Activated naive CD8-positive, alpha-beta T cell treated with anti-CD3 and anti-CD28 coated beads, Interleukin-2, amount 10 ng/mL, durations not matched to agents 7 days and 5 days (primary cell): ENCODE data around the gene SMC1B. TPM values are rescaled to one million over a fixed set of nuclear protein-coding genes. Genes with fewer than 3 reads are reported as not detected.

Source experiments
- ATAC-seq: fragments of 150-1000 bp; cut with Tn5 transposase; one replicate; pipeline ENCODE4 v1.10.0; 2021; ENCODE audit warnings: low read depth, moderate library complexity
- POLR2A ChIA-PET: fragments of 350-600 bp; sonication (Branson Sonifier 250); formaldehyde crosslinking; loops from one replicate; lab custom pipeline; 2021; ENCODE audit warnings: antibody characterized with exemption; lab: Charles Lee
- DNase-seq: peaks from one replicate; pipeline ENCODE4 v3.0.0; 2021
- H3K27ac Mint-ChIP-seq: one replicate; pipeline ENCODE4 v1.8.0; 2022; ENCODE audit warnings: mild to moderate bottlenecking, mixed read lengths
- H3K27me3 Mint-ChIP-seq: one replicate; pipeline ENCODE4 v1.8.0; 2022; ENCODE audit warnings: mild to moderate bottlenecking, moderate library complexity, mixed read lengths
- H3K36me3 Mint-ChIP-seq: one replicate; pipeline ENCODE4 v1.8.0; 2021; ENCODE audit warnings: mild to moderate bottlenecking, mixed read lengths
- H3K4me1 Mint-ChIP-seq: one replicate; pipeline ENCODE4 v1.8.0; 2021; ENCODE audit warnings: mixed read lengths
- H3K4me3 Mint-ChIP-seq: one replicate; pipeline ENCODE4 v1.8.0; 2022; ENCODE audit warnings: mild to moderate bottlenecking, moderate library complexity, mixed read lengths
- H3K9me3 Mint-ChIP-seq: one replicate; pipeline ENCODE4 v1.8.0; 2021; ENCODE audit warnings: mixed read lengths
- total RNA-seq, 2 experiments: library from RNA; stranded (reverse); gene quantifications; one replicate each; pipeline ENCODE4 v1.2.3, GENCODE V29; 2021

SMC1B gene, protein sequence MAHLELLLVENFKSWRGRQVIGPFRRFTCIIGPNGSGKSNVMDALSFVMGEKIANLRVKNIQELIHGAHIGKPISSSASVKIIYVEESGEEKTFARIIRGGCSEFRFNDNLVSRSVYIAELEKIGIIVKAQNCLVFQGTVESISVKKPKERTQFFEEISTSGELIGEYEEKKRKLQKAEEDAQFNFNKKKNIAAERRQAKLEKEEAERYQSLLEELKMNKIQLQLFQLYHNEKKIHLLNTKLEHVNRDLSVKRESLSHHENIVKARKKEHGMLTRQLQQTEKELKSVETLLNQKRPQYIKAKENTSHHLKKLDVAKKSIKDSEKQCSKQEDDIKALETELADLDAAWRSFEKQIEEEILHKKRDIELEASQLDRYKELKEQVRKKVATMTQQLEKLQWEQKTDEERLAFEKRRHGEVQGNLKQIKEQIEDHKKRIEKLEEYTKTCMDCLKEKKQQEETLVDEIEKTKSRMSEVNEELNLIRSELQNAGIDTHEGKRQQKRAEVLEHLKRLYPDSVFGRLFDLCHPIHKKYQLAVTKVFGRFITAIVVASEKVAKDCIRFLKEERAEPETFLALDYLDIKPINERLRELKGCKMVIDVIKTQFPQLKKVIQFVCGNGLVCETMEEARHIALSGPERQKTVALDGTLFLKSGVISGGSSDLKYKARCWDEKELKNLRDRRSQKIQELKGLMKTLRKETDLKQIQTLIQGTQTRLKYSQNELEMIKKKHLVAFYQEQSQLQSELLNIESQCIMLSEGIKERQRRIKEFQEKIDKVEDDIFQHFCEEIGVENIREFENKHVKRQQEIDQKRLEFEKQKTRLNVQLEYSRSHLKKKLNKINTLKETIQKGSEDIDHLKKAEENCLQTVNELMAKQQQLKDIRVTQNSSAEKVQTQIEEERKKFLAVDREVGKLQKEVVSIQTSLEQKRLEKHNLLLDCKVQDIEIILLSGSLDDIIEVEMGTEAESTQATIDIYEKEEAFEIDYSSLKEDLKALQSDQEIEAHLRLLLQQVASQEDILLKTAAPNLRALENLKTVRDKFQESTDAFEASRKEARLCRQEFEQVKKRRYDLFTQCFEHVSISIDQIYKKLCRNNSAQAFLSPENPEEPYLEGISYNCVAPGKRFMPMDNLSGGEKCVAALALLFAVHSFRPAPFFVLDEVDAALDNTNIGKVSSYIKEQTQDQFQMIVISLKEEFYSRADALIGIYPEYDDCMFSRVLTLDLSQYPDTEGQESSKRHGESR
- 1 to 10 TPM; 2.4 to 2.5 TPM for total RNA-seq

DNA sequence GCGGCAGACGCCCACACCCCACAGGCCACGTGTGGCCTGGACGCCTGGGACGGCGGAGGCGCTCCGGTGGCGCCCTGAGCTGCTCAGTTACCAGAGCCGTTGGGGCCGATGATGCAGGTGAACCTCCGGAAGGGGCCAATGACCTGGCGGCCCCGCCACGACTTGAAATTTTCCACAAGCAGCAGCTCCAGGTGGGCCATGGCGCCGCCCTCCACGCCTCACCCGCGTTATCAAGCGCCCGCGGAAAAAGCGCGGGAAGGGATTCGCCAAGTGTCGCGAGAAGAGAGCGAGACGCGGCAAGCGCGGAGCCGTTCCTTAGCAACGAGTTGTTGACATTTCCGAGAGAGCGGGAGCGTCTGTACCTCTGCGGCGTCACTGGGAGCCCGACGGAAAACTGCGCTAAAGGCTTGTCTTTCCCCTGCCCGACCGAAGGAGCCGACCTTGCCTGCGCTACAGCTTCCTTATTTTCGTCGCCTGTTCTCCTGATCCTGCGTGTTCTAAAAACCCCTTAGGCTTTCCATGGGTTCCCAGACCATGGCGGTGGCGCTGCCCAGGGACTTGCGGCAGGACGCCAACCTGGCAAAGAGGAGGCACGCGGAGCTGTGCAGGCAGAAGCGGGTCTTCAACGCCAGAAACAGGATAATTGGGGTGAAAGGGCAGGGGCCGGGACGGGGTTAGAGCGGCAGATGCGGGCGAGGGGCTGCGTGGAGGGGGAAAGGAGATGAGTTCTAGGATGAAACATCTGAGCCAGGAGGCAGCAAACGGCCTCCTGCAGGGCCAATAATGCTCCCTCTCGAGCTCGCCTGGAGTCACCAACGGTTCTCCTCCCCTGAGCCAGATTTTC lies at the start of gene SMC1B, which contains the start of gene RIBC2:
Gene SMC1B (minus strand): TSS at position 232 of the 844 bp plus-strand sequence. CDS start 32 bp downstream, at position 200.
Gene RIBC2 (plus strand): TSS at position 326 of the 844 bp plus-strand sequence. CDS start 194 bp downstream, at position 520.
- POLR2A ChIA-PET = interaction anchor here (0.6 to 2.5 kb wide), 13 partner anchors 10 to 250 kb away, joined by 3 to 28 read pairs (median 5); partner anchors contain the start of genes FAM118A and NUP50
- Mint-ChIP-seq H3K27ac (peak within 1 kb of the TSS; percentile 89), H3K36me3 (peaks cover 14% of the 10 kb centered on the region), H3K4me3 (peak within 1 kb of the TSS; percentile 89), H3K4me1 (peaks cover 12% of the 10 kb centered on the region), H3K27me3 (no peaks in the 10 kb centered on the region), H3K9me3 (peaks cover 1% of the 10 kb centered on the region)
- ATAC-seq (peak; percentile 88), DNase-seq (peak; percentile 92)

DNA sequence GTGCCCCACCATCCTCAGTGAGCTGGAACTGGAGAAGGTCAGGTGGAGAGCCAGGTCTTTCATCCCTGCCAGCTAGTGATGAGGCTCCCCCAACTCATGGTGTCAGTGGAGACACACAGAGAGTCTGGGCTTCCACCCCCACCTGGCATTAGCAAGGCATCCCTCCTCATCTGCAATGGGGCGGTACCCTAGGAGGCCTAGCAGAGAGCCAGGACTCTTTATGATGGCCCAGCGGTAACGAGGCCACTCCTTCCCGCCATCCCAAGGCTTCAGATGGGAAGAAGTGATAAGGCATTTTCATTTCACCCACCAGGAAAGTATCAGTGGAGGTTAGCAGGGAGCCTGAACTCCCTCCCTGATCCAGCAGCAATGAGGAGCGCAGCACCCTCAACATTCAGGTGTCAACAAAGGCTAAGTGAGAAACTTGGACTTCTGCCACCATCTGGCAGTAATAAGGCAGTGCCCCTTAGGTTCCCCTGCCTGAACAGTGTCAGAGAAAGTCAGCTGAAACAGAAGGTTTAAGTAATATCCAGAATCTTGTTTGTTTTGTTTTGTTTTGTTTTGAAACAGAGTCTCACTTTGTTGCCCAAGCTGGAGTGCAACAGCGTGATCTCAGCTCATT lies 48.7 kb upstream of the SMC1B start:
- Mint-ChIP-seq H3K27ac (no peak overlapping the region), H3K36me3 (no peaks in the 10 kb centered on the region), H3K9me3 (no peaks in the 10 kb centered on the region), H3K27me3 (peaks cover 15% of the 10 kb centered on the region), H3K4me3 (no peak overlapping the region), H3K4me1 (no peaks in the 10 kb centered on the region)
- POLR2A ChIA-PET = no interaction called here
- no peak for DNase-seq
- ATAC-seq = no peak

DNA sequence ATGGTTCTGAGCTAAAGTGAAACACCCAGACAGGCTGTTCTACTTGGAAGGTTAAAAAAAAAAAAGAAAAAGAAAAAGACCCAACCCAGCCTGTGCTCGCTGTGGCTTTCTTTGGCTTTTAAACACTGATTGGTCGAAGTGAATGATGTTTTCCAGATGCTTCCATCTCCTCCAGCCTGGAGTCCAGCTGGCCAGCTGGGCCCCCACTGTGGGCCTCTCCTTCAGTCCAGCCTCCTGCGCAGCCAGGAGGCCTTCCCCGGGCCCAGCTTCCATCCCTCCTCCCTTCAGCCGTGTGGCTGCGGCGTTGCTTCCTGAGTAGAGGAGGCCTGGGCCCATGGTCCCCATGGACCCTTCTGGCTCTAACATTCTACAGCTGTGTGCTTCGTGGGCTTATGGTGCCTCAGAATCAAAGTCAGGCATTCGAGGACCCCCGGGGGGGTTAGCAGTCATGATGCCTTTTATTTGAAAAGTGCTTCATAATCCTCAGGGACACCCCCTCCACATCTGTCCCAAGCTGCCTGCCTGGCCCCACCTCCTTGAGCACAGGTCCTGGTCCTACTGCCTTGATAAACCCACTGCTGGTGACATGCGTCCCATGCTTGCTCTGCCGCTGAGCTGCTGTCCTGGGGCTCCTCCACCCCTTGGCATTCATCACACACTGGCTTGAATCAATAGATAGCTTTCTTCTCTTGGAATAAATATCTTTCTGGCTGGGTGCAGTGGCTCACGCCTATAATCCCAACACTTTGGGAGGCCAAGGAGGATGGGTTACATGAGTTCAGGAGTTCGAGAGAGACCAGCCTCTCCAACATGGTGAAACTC lies 47.1 kb upstream of the SMC1B start:
- Mint-ChIP-seq H3K27me3 (peaks cover 9% of the 10 kb centered on the region), H3K9me3 (no peaks in the 10 kb centered on the region), H3K4me1 (no peaks in the 10 kb centered on the region), H3K4me3 (no peak overlapping the region), H3K36me3 (no peaks in the 10 kb centered on the region), H3K27ac (no peak overlapping the region)
- POLR2A ChIA-PET = no interaction called here
- ATAC-seq = no peak
- DNase-seq = no peak

DNA sequence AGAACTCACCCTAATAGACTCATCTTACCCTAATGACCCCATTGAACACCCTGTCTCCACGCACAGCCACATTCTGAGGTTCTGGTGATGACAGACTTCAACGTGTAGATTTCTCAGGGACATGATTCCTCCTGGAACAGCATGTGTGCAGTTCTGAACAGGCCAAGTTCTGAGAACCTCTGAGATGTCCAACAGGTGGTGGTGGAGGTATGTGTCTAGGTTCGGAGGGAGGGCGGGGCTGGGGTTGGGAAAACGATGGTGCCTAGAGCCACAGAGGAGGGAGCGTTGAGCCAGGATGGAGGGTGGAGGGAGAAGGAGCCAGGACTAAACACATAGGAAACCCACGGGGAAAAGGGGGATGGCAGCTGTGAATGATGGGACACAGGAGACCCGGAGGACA lies 45.8 kb upstream of the SMC1B start:
- no peak overlapping the region for H3K27ac Mint-ChIP-seq
- ATAC-seq (no peak), DNase-seq (no peak)
- no peaks in the 10 kb centered on the region for H3K27me3 Mint-ChIP-seq
- no peak overlapping the region for H3K4me3 Mint-ChIP-seq
- H3K4me1 Mint-ChIP-seq = no peaks in the 10 kb centered on the region
- H3K36me3 Mint-ChIP-seq = no peaks in the 10 kb centered on the region
- no peaks in the 10 kb centered on the region for H3K9me3 Mint-ChIP-seq
- POLR2A ChIA-PET = no interaction called here

DNA sequence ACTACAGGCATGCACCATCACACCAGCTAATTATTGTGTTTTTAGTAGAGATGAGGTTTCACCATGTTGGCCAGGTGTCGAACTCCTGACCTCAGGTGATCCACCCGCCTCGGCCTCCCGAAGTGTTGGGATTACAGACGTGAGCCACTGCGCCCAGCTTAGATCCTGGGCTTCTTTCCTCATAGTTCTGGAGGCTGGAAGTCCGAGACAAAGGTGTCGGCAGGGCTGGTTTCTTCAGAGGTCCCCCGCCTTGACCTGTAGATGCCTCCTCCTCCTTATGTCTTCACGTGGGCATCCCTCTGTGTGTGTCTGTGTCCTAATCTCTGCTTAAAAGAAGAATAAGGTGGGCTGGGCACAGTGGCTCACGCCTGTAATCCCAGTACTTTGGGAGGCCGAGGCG lies 45.1 kb upstream of the SMC1B start:
- Mint-ChIP-seq H3K9me3 (no peaks in the 10 kb centered on the region), H3K27ac (no peak overlapping the region), H3K36me3 (no peaks in the 10 kb centered on the region), H3K27me3 (no peaks in the 10 kb centered on the region), H3K4me3 (no peak overlapping the region), H3K4me1 (no peaks in the 10 kb centered on the region)
- ATAC-seq = no peak
- DNase-seq = no peak
- POLR2A ChIA-PET = no interaction called here

DNA sequence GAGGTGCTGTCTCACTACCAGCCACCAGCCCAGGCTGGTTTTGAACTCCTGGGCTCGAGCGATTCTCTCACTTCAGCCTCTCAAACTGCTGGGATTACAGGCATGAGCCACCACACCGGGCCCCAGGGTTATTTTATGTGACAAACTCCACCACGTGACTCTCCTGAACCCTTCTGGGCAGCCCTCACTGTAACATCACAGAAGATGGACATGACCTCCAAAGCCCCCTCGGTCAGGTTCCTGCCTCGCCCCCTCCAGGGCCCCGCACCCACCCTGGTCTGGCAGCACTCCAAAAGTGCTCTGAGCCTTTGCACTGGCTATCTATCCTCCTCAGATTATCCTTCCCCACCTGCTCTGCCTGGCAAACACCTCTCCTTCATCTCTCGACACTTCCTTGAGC lies 43.4 kb upstream of the SMC1B start:
- ATAC-seq (no peak), DNase-seq (no peak)
- POLR2A ChIA-PET = no interaction called here
- no peaks in the 10 kb centered on the region for H3K36me3 Mint-ChIP-seq
- H3K4me1 Mint-ChIP-seq = no peaks in the 10 kb centered on the region
- no peaks in the 10 kb centered on the region for H3K9me3 Mint-ChIP-seq
- H3K27ac Mint-ChIP-seq = no peak overlapping the region
- H3K4me3 Mint-ChIP-seq = no peak overlapping the region
- no peaks in the 10 kb centered on the region for H3K27me3 Mint-ChIP-seq

DNA sequence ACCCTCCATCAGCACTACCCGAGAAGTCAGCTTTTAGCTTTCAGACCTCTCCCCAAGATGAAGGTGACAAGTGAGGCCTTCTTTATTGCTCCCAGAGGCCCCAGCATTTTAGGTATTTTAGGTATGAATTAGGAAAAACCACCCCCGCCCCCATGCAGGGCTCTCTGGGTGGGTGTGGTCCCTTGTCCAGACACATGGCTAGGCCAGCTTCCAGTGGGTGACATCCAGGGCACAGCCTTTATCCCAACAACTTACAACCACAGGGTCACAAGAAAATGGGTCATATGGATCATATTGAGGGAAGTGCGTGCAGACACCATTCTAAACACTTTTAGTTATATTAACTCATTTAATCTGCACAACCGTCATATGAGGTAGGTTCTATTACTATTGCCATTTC lies 42.2 kb upstream of the SMC1B start:
- H3K4me1 Mint-ChIP-seq = no peaks in the 10 kb centered on the region
- no peaks in the 10 kb centered on the region for H3K9me3 Mint-ChIP-seq
- no peaks in the 10 kb centered on the region for H3K27me3 Mint-ChIP-seq
- no peak for ATAC-seq
- no peak overlapping the region for H3K27ac Mint-ChIP-seq
- POLR2A ChIA-PET = no interaction called here
- no peaks in the 10 kb centered on the region for H3K36me3 Mint-ChIP-seq
- DNase-seq = no peak
- no peak overlapping the region for H3K4me3 Mint-ChIP-seq

DNA sequence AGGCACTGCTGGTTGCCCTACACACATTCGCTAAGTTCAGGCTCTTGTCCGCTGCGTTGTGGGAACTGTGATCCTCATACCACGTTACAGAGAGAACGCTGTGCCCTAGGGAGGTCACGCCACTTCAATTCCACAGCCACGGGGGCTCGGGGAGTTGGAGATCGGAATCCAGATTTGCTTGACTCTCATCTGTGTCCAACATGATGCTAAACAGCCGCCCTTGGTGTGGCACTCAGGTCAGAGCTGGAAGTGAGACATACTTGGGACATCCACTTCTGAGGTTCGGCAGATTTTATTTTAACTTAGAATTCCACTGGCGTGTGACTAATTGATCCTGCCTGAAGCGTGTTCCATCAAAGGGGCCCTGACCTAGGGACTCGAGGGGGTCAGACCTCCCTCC lies 41.8 kb upstream of the SMC1B start:
- Mint-ChIP-seq H3K4me3 (no peak overlapping the region), H3K9me3 (no peaks in the 10 kb centered on the region), H3K36me3 (no peaks in the 10 kb centered on the region), H3K4me1 (no peaks in the 10 kb centered on the region), H3K27ac (no peak overlapping the region), H3K27me3 (no peaks in the 10 kb centered on the region)
- DNase-seq = no peak
- POLR2A ChIA-PET = no interaction called here
- ATAC-seq = no peak

DNA sequence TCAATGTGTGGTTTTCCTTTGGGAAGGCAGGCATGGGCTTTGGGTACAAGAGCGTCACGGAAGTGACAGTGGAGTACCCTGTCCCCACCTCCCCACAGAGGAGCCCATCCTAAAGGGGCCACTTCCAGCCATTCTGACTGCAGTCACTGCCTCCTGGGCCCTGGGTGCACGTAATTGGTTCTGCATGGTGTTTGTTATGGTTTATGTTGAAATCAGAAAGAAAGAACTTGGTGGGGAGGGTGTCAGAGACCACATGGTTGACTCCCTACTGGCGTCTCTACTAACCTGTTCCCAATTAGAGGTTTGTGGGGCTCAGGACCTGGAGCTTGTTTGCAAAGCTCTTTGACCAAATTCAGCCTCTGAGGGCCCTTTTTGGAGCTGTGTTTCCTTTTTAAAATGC lies 40.9 kb upstream of the SMC1B start:
- Mint-ChIP-seq H3K4me1 (no peaks in the 10 kb centered on the region), H3K36me3 (no peaks in the 10 kb centered on the region), H3K9me3 (no peaks in the 10 kb centered on the region), H3K4me3 (no peak overlapping the region), H3K27me3 (no peaks in the 10 kb centered on the region), H3K27ac (no peak overlapping the region)
- DNase-seq = no peak
- ATAC-seq = no peak
- POLR2A ChIA-PET = no interaction called here

DNA sequence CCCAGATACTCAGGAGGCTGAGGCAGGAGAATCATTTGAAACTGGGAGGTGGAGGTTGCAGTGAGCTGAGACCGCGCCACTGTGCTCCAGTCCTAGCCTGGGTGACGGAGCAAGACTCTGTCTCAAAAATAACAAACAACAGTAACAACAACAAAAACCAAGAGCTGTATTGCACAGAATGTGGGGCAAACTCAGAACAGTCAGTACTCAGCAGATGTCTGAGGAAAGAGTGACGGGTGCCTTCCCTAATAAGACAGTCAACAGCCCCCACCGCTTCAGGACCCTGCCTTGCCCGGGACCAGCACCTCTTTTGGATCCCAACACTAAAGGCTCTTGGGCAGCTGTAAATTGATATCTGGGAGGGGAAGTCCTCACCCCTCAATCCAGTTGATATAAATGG lies 40.4 kb upstream of the SMC1B start:
- Mint-ChIP-seq H3K27me3 (no peaks in the 10 kb centered on the region), H3K4me3 (no peak overlapping the region), H3K9me3 (no peaks in the 10 kb centered on the region), H3K4me1 (no peaks in the 10 kb centered on the region), H3K27ac (no peak overlapping the region), H3K36me3 (no peaks in the 10 kb centered on the region)
- DNase-seq = no peak
- POLR2A ChIA-PET = no interaction called here
- no peak for ATAC-seq

DNA sequence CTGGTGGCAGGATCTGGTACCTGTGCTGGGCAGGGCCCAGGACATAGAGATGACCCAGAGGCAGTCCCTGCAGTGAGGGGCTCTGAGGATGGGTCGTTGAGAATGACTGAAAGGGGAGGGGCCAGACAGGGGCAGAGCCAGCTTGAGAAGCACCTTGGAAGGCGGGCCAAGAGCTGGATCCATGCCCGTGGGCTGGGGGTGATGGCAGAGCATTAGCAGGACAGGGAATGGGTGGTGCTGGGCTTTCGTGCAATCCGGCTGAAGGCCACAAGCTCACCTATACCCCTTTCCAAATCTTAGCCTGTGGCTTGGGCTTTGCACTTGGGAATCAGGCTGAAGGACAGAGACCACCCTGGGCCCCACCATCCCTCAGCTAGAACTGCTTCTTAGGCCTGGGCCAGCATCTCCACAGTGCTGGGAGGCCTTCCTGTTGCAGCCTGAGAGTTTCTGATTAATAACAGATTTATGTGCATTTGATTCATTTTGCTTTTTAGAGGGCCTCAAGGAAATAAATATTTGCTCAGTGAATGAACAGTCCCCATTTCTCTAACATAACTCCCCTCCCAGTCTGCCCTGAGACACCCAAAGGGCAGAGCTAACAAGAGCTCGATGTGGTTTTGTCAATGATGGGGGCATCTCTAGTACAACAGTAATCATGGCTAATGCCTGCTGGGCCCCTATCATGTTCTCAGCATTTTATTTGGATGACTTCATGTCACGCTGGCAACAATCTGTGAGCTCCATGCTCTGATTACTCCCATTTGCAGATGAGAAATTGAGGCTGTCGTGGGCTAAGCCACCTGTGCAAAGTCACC lies 39.4 kb upstream of the SMC1B start:
- Mint-ChIP-seq H3K27ac (no peak overlapping the region), H3K4me1 (no peaks in the 10 kb centered on the region), H3K9me3 (no peaks in the 10 kb centered on the region), H3K4me3 (no peak overlapping the region), H3K27me3 (no peaks in the 10 kb centered on the region), H3K36me3 (no peaks in the 10 kb centered on the region)
- POLR2A ChIA-PET = no interaction called here
- DNase-seq (no peak), ATAC-seq (no peak)
